ENCODE results near the gene FAAP100.

Gene FAAP100

GRCh38 chr17:81556175-81556691, 4.1 kb upstream of the FAAP100 start:
- Histone ChIP-seq H3K27ac (replicated peaks) (no peak overlapping the region), H3K4me3 (replicated peaks; ENCODE audit: insufficient read depth, low read length) (no peak overlapping the region), H3K27me3 (ENCODE audit: insufficient read depth, poor library complexity, severe bottlenecking) (no peaks in the 10 kb centered on the region)
- DNase-seq (ENCODE audit: low read depth in 1 of 2, low spot score in 1 of 2), result no peak
- TF ChIP-seq REST (IDR thresholded peaks at IDR 0.05; ENCODE audit: insufficient replicate concordance, low read depth) (no peak), CTCF (IDR thresholded peaks at IDR 0.05; ENCODE audit: insufficient read depth, low read length) (no peak), SPI1 (IDR thresholded peaks at IDR 0.05; ENCODE audit: borderline replicate concordance, low read depth) (no peak), POLR2AphosphoS5 (IDR thresholded peaks at IDR 0.05; ENCODE audit: low read depth) (no peak), GABPA (IDR thresholded peaks at IDR 0.05; ENCODE audit: low read depth) (no peak)

DNA sequence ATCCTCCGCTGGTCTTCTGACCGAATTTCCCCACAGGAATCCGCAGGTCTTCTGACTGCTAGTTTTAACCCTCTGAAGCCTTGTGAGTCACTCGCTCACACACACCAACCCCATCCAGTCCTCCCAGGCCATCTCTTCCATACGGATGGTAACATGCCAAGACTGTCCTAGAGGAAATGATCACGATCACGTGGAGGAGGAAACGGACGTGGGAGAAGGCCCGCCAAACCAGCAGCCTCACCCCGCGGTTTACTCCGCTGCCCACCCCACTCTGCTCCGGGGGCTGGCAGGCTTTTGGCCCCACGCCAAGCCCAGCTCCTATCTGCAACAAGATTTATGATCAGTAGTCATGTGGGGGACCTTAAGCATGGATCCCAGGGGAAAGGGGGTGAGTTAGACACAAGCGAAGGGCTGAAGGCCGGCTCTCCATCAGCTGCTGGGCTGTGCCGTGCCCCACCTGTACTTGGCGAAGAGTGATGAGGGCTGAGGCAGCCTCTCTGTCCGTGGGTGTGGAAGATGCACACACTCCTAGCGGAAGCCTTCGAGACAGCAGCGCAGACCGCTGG, 1.5 kb upstream of the FAAP100 start:
- no peak for TF ChIP-seq REST (IDR thresholded peaks at IDR 0.05; ENCODE audit: insufficient replicate concordance, low read depth)
- TF ChIP-seq POLR2AphosphoS5 (IDR thresholded peaks at IDR 0.05; ENCODE audit: low read depth), result 0 out of 2 replicates have a peak, but pooled peaks have one; percentile 19
- Histone ChIP-seq H3K27ac (replicated peaks) (peak overlapping the region; percentile 74), H3K4me3 (replicated peaks; ENCODE audit: insufficient read depth, low read length) (peak overlapping the region; percentile 97), H3K27me3 (ENCODE audit: insufficient read depth, poor library complexity, severe bottlenecking) (no peaks in the 10 kb centered on the region)
- DNase-seq (ENCODE audit: low read depth in 1 of 2, low spot score in 1 of 2), result peak; percentile 42 to 58

DNA sequence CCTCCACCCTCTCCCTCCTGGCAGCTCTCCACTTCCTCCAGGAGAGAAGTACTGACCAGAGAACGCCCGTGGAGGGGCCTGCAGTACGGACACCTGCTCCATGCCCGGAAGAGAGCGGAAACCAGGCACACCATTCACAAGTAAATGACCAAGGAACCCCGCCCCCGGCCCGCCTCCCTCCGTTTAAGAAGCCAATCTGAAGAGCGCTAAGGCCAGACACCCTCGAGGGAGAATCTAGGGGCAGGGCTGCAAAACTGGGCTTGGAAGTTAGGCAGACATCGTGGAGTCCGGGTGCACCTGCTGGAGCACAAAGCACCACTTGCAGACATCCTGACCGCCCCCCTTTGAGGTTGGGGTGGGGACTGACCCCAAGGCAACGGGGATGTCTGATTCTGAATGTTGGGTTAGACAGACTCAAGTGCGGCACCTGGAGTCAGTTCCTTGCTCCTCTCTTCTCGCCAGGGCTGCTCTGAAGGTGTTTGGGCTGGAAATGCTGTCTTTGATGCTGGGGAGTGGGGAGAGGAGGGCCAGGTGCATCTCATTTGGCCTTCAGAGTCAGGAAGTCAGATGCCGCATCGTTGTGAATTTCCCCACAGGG, 964 bp upstream of the FAAP100 start:
- Histone ChIP-seq H3K4me3 (replicated peaks; ENCODE audit: insufficient read depth, low read length) (peak overlapping the region; percentile 97), H3K27ac (replicated peaks) (peak overlapping the region; percentile 74), H3K27me3 (ENCODE audit: insufficient read depth, poor library complexity, severe bottlenecking) (no peaks in the 10 kb centered on the region)
- TF ChIP-seq POLR2AphosphoS5 (IDR thresholded peaks at IDR 0.05; ENCODE audit: low read depth) (peak; percentile 21; the same call in 1 of the 2 replicates), REST (IDR thresholded peaks at IDR 0.05; ENCODE audit: insufficient replicate concordance, low read depth) (no peak), SPI1 (IDR thresholded peaks at IDR 0.05; ENCODE audit: borderline replicate concordance, low read depth) (0 out of 2 replicates have a peak, but pooled peaks have one; percentile 4), CTCF (IDR thresholded peaks at IDR 0.05; ENCODE audit: insufficient read depth, low read length) (no peak), GABPA (IDR thresholded peaks at IDR 0.05; ENCODE audit: low read depth) (no peak)
- peak in 1 of 2 experiments; percentile 89 for DNase-seq (ENCODE audit: low read depth in 1 of 2, low spot score in 1 of 2)

Measured in HL-60 (cell line).